Ascending aorta (tissue), 2 donors: ENCODE data around the gene MMP23B. TPM values are rescaled to one million over a fixed set of nuclear protein-coding genes. Genes with fewer than 3 reads are reported as not detected.
A peak's percentile ranks its signal among the peaks of the same experiment; 100 is the strongest.

Experiments used
- DNase-seq, 2 donors: peaks; one replicate each; pipeline ENCODE4 v3.0.0-alpha.2; 2019; ENCODE audit warnings: low spot score in 2 of 2
- H3K27ac ChIP-seq, 2 donors: fragments of 200-600 bp; sonication (generic); one replicate each; pipeline ENCODE4 v1.5.1; 2016 to 2017; ENCODE audit warnings: mild to moderate bottlenecking in 1 of 2
- H3K27me3 ChIP-seq: fragments of 200-600 bp; sonication (generic); one replicate; pipeline ENCODE4 v1.5.1; 2017
- H3K36me3 ChIP-seq, 2 donors: fragments of 200-600 bp; sonication (generic); one replicate each; pipeline ENCODE4 v1.5.1; 2016
- H3K4me1 ChIP-seq, 2 donors: fragments of 200-600 bp; sonication (generic); one replicate each; pipeline ENCODE4 v1.5.1; 2016 to 2017; ENCODE audit warnings: mild to moderate bottlenecking in 1 of 2
- H3K4me3 ChIP-seq, 2 donors: fragments of 200-600 bp; sonication (generic); one replicate each; pipeline ENCODE4 v1.5.1; 2016 to 2017; ENCODE audit warnings: mild to moderate bottlenecking in 1 of 2
- H3K9me3 ChIP-seq, 2 donors: fragments of 200-600 bp; sonication (generic); one replicate each; pipeline ENCODE4 v1.5.1; 2016
- CTCF ChIP-seq, 3 experiments: fragments of 200-600 bp in 2 of 3; fragments of 450-650 bp in 1 of 3; sonication (generic) in 2 of 3; IDR thresholded peaks; one replicate each; pipeline ENCODE4 v1.5.1; 2016 to 2019; ENCODE audit warnings: antibody characterized with exemption in 3 of 3, mild to moderate bottlenecking in 1 of 3, moderate library complexity in 1 of 3
- intact Hi-C: fragments of 100-400 bp; cut with DNase I; formaldehyde crosslinking; loops from one replicate; pipeline ENCODE4 v1.15.1; 2023
- total RNA-seq: library from RNA; depleted of rRNA; stranded (reverse); fragments of >200 nt; gene quantifications from one replicate; pipeline ENCODE4 v1.1.0, GENCODE V29; 2016

The MMP23B gene
- total RNA-seq, 1 donor from 2014 or later = 71.3 TPM

GRCh38 chr1:1612104-1612400 lies 19.9 kb upstream of the MMP23B start:
- H3K4me1 ChIP-seq = peaks cover 15 to 23% of the 10 kb centered on the region in 2 donors
- H3K27ac ChIP-seq = no peak overlapping the region
- intact Hi-C loops = loop anchor here (10.0 kb wide), 1 partner anchor 207 kb away; the partner anchor contains the start of gene MRPL20

DNA sequence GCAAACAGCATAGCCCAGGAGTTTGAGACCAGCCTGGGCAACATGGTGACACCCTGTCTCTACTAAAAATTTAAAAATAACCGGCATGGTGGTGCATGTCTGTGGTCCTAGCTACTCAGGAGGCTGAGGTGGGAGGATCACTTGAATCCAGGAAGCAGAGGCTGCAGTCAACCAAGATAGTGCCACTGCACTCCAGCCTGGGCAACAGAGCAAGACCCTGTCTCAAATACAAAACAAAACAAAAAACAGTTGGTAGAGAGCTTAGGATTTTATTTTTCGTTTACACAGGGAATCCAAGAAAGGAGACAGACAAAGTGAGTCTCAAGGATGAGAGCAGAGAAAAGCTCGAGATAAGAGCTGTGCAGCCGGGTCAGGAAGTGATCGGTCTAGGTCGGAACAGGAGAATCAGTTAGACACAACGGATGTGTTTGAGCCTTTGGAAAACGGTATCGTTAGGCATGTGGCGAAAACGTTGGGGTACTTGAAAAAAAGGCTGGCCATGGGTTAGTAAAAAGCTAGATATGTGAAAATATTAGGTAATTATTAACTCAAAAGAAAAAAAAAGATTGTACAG lies 18.4 kb upstream of the MMP23B start:
- Histone ChIP-seq H3K27me3 (no peaks in the 10 kb centered on the region), H3K4me3 (peak overlapping the region; percentile 97 to 100), H3K9me3 (no peaks in the 10 kb centered on the region), H3K4me1 (peaks cover 15 to 25% of the 10 kb centered on the region in 2 donors), H3K27ac (no peak overlapping the region), H3K36me3 (peaks cover 0 to 6% of the 10 kb centered on the region in 2 donors)
- DNase-seq = no peak
- no peak for TF ChIP-seq CTCF (IDR thresholded peaks at IDR 0.05)
- intact Hi-C loops = loop anchor here (10.0 kb wide), 1 partner anchor 209 kb away; the partner anchor contains the start of gene MRPL20

More at GRCh38 chr1:1612104-1612400, 19.9 kb upstream of the MMP23B start:
- Histone ChIP-seq H3K27me3 (no peaks in the 10 kb centered on the region), H3K36me3 (no peaks in the 10 kb centered on the region), H3K9me3 (no peaks in the 10 kb centered on the region), H3K4me3 (no peak overlapping the region)
- no peak for DNase-seq
- TF ChIP-seq CTCF (IDR thresholded peaks at IDR 0.05) = no peak

GRCh38 chr1:1614204-1614953 lies 17.6 kb upstream of the MMP23B start:
- no peak for TF ChIP-seq CTCF (IDR thresholded peaks at IDR 0.05)
- H3K4me1 ChIP-seq = peaks cover 15 to 25% of the 10 kb centered on the region in 2 donors
- no peak for DNase-seq
- no peaks in the 10 kb centered on the region for H3K9me3 ChIP-seq
- H3K27ac ChIP-seq = peak overlapping the region; percentile 100
- peak overlapping the region; percentile 97 to 100 for H3K4me3 ChIP-seq
- H3K27me3 ChIP-seq = no peaks in the 10 kb centered on the region
- intact Hi-C loops = loop anchor here (10.0 kb wide), 1 partner anchor 210 kb away; the partner anchor contains the start of gene MRPL20
- peaks cover 0 to 6% of the 10 kb centered on the region in 2 donors for H3K36me3 ChIP-seq

DNA sequence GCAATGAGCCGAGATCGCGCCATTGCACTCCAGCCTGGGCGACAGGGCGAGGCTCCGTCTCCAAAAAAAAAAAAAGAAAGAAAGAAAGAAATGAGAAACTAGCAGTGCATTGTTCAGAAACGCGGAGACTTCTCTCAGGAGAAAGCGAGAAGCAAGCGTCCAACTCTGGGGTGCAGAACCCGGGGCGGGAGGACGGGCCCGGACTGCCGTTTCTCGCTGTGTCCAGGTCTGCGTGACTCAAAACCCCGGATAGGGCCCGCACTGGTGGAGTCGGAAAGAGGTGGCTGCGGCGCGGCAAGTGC lies 17.1 kb upstream of the MMP23B start:
- intact Hi-C loops = loop anchor here (1.0 to 10.0 kb wide), 6 partner anchors 41 to 307 kb away; partner anchors contain the start of genes ATAD3A, CDK11B, MRPL20 and PUSL1
- Histone ChIP-seq H3K9me3 (no peaks in the 10 kb centered on the region), H3K4me3 (peak overlapping the region; percentile 97 to 100), H3K36me3 (peaks cover 0 to 6% of the 10 kb centered on the region in 2 donors), H3K27me3 (no peaks in the 10 kb centered on the region), H3K27ac (peak overlapping the region; percentile 100), H3K4me1 (peaks cover 15 to 25% of the 10 kb centered on the region in 2 donors)
- no peak for DNase-seq
- no peak for TF ChIP-seq CTCF (IDR thresholded peaks at IDR 0.05)

- peak within 1 kb of the TSS; percentile 100 for H3K27ac ChIP-seq
- peaks cover 0 to 6% of the 10 kb centered on the region in 2 donors for H3K36me3 ChIP-seq
- intact Hi-C loops = loop anchor here (1.0 to 10.0 kb wide), 6 partner anchors 41 to 307 kb away; partner anchors contain the start of genes ATAD3A, CDK11B, MRPL20 and PUSL1
- DNase-seq = peak; percentile 74 to 97
- peak in 1 of 3 experiments; percentile 18 for TF ChIP-seq CTCF (IDR thresholded peaks at IDR 0.05)
- peaks cover 15 to 25% of the 10 kb centered on the region in 2 donors for H3K4me1 ChIP-seq
- no peaks in the 10 kb centered on the region for H3K9me3 ChIP-seq
- H3K4me3 ChIP-seq = peak within 1 kb of the TSS; percentile 97 to 100
- no peaks in the 10 kb centered on the region for H3K27me3 ChIP-seq
Observed at GRCh38 chr1:1615256-1616044, 16.5 kb upstream of the MMP23B start, which contains the start of gene MIB2. MIB2 (plus strand) TSS chr1:1615500; CDS start chr1:1623453, 7,953 bp downstream.
